Keratinocyte (primary cell): ENCODE data around the gene SLX4IP. TPM values are rescaled to one million over a fixed set of nuclear protein-coding genes. Genes with fewer than 3 reads are reported as not detected.

Source experiments
- DNase-seq: peaks from one replicate; pipeline ENCODE4 v3.0.0-alpha.2; 2011; ENCODE audit warnings: low read depth, missing footprints, low spot score
- FAIRE-seq: peaks from 2 replicates; lab custom pipeline; 2011; peaks lifted over from hg19 to GRCh38; lab: Jason Lieb, UNC
- H2AFZ ChIP-seq: 2 replicates; pipeline ENCODE4 v1.6.0; 2012; ENCODE audit warnings: low read length, control low read depth, inconsistent platforms; ENCODE audit not compliant: control insufficient read depth
- H3K27ac ChIP-seq: 2 replicates; pipeline ENCODE4 v1.5.1; 2011; ENCODE audit warnings: low read length; ENCODE audit not compliant: control insufficient read depth, insufficient read depth
- H3K27me3 ChIP-seq: 3 replicates; pipeline ENCODE4 v1.6.0; 2011; ENCODE audit warnings: low read length; ENCODE audit not compliant: control insufficient read depth, insufficient read depth; ENCODE audit errors: extremely low read depth
- H3K36me3 ChIP-seq, 2 experiments: 2 replicates in 1 of 2; 3 replicates in 1 of 2; pipeline ENCODE4 v1.5.1; 2011; ENCODE audit warnings: low read length in 2 of 2, mild to moderate bottlenecking in 1 of 2; ENCODE audit not compliant: control insufficient read depth in 2 of 2, insufficient read depth in 2 of 2; ENCODE audit errors: extremely low read depth in 1 of 2
- H3K4me1 ChIP-seq: 3 replicates; pipeline ENCODE4 v1.5.1; 2011; ENCODE audit warnings: low read length; ENCODE audit not compliant: control insufficient read depth, insufficient read depth; ENCODE audit errors: extremely low read depth
- H3K4me2 ChIP-seq: 3 replicates; pipeline ENCODE4 v1.6.0; 2011; ENCODE audit warnings: low read depth, low read length; ENCODE audit not compliant: control insufficient read depth, insufficient read depth; ENCODE audit errors: extremely low read depth
- H3K4me3 ChIP-seq, 3 experiments: fragments of 200-600 bp in 1 of 3; sonication (generic) in 1 of 3; 2 replicates in 2 of 3; 3 replicates in 1 of 3; pipeline ENCODE4 v1.5.1; 2011 to 2016; ENCODE audit warnings: low read length in 3 of 3, mild to moderate bottlenecking in 3 of 3, control low read depth in 2 of 3, inconsistent platforms in 1 of 3, low read depth in 1 of 3, mixed read lengths in 1 of 3, mixed run types in 1 of 3, moderate library complexity in 1 of 3; ENCODE audit not compliant: control insufficient read depth in 2 of 3, insufficient read depth in 2 of 3; ENCODE audit errors: extremely low read depth in 1 of 3
- H3K79me2 ChIP-seq: 2 replicates; pipeline ENCODE4 v1.6.0; 2012; ENCODE audit warnings: low read length; ENCODE audit not compliant: control insufficient read depth, insufficient read depth
- H3K9ac ChIP-seq: 3 replicates; pipeline ENCODE4 v1.6.0; 2011; ENCODE audit warnings: low read length; ENCODE audit not compliant: control insufficient read depth, insufficient read depth; ENCODE audit errors: extremely low read depth
- H3K9me1 ChIP-seq: 3 replicates; pipeline ENCODE4 v1.6.0; 2011; ENCODE audit warnings: low read length; ENCODE audit not compliant: control insufficient read depth, insufficient read depth; ENCODE audit errors: extremely low read depth
- H3K9me3 ChIP-seq: 2 replicates; pipeline ENCODE4 v1.5.1; 2012; ENCODE audit warnings: low read depth, low read length; ENCODE audit not compliant: control insufficient read depth
- H4K20me1 ChIP-seq: 3 replicates; pipeline ENCODE4 v1.6.0; 2011; ENCODE audit warnings: low read length; ENCODE audit not compliant: control insufficient read depth, insufficient read depth; ENCODE audit errors: extremely low read depth
- CTCF ChIP-seq, 3 experiments: IDR thresholded peaks in 1 of 3; conservative IDR thresholded peaks in 1 of 3; optimal IDR thresholded peaks in 1 of 3; 2 replicates in 2 of 3; 3 replicates in 1 of 3; pipeline versions ENCODE3 to v1.5.1; 2011; ENCODE audit warnings: low read length in 3 of 3, mild to moderate bottlenecking in 3 of 3, moderate library complexity in 2 of 3, control low read depth in 1 of 3, inconsistent platforms in 1 of 3; ENCODE audit not compliant: insufficient read depth in 2 of 3; ENCODE audit errors: extremely low read depth in 1 of 3
- EZH2 ChIP-seq: IDR thresholded peaks from one replicate; pipeline ENCODE4 v1.6.1; 2012; ENCODE audit warnings: inconsistent platforms, mild to moderate bottlenecking, low read length, moderate library complexity
- dilution Hi-C: fragments of 300-500 bp; cut with MboI; formaldehyde crosslinking; loops from one replicate; pipeline ENCODE4 v1.7.0; 2020; ENCODE audit warnings: low sequenced_read_pairs; ENCODE audit not compliant: extremely low pct_ligation_motif_present
- polyA plus RNA-seq, 5 experiments: library from polyadenylated mRNA; depleted of rRNA in 3 of 5; stranded (reverse) in 3 of 5; stranded (forward) in 1 of 5; unstranded in 1 of 5; fragments of >200 nt; gene quantifications; 1 replicate in 1 of 5; 2 replicates in 3 of 5; 3 replicates in 1 of 5; pipeline versions ENCODE4 v1.2.1 to v1.2.3, GENCODE V29; 2011 to 2012; ENCODE audit warnings: missing spikeins in 2 of 5, low read depth in 1 of 5, low replicate concordance in 1 of 5

Gene SLX4IP
- polyA plus RNA-seq, 1 donor (not counting 4 experiments of a cell fraction or from before 2014, with no cell fraction given) = 3.0 TPM

DNA sequence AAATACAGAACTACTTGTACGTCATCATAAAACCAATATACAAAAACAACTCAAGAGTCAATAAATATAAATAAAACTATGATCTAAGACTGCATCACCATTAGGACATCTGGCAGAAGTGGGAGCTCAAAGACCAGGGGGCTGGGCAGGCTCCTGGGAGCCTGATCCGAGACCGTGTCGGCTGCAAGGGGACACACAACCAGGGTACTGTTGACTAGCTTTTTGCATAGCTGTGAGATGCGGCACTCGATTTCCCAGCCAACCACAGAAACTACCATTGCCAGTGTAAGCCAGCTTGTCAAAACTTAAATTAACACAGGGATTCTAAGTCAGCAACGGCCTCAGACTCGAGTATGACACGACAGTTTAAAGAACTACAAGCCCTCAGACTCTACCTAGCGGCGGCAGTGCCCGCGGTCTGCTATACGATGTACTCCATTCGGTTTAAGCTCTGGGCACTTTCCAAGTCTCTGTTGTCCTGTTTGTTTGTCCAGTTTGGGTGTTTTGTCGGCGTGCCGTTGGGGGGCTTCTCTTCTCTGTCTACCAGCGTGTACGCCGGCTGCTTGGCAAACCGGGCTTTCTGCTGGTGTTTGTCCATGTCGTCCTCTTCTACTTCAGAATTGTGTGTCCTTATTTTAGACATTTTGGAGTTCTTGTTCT, 204.1 kb downstream of the SLX4IP start:
- H3K9me1 ChIP-seq = peaks cover 3% of the 10 kb centered on the region
- no peak overlapping the region for H3K4me3 ChIP-seq
- H3K36me3 ChIP-seq = peaks cover 42 to 63% of the 10 kb centered on the region in 2 experiments
- no peak for TF ChIP-seq CTCF (optimal IDR thresholded peaks at IDR 0.05 in 1 of 3, IDR thresholded peaks at IDR 0.05 in 1 of 3, conservative IDR thresholded peaks at IDR 0.05 in 1 of 3; ENCODE audit: extremely low read depth in 1 of 3, insufficient read depth in 2 of 3, low read length in 3 of 3)
- TF ChIP-seq EZH2 = no peak
- H3K27me3 ChIP-seq = no peaks in the 10 kb centered on the region
- dilution Hi-C loops = no loop called here
- peak overlapping the region; percentile 23 for H3K27ac ChIP-seq
- peaks cover 39% of the 10 kb centered on the region for H3K79me2 ChIP-seq
- no peak overlapping the region for H3K9ac ChIP-seq
- H4K20me1 ChIP-seq = peaks cover 17% of the 10 kb centered on the region
- no peaks in the 10 kb centered on the region for H3K9me3 ChIP-seq
- no peak for FAIRE-seq
- no peak for DNase-seq
- peaks cover 80% of the 10 kb centered on the region for H3K4me1 ChIP-seq
- H2AFZ ChIP-seq = no peak overlapping the region
- no peak overlapping the region for H3K4me2 ChIP-seq

- dilution Hi-C loops = no loop called here
- Histone ChIP-seq H3K27ac (peak overlapping the region; percentile 23), H3K36me3 (peaks cover 49 to 70% of the 10 kb centered on the region in 2 experiments), H3K27me3 (no peaks in the 10 kb centered on the region), H3K79me2 (peaks cover 46% of the 10 kb centered on the region), H2AFZ (no peak overlapping the region), H3K9me1 (peaks cover 3% of the 10 kb centered on the region), H3K9ac (no peak overlapping the region), H3K4me2 (no peak overlapping the region), H4K20me1 (peaks cover 17% of the 10 kb centered on the region), H3K9me3 (no peaks in the 10 kb centered on the region), H3K4me3 (no peak overlapping the region), H3K4me1 (peaks cover 76% of the 10 kb centered on the region)
- no peak for FAIRE-seq
- TF ChIP-seq EZH2 (no peak), CTCF (optimal IDR thresholded peaks at IDR 0.05 in 1 of 3, IDR thresholded peaks at IDR 0.05 in 1 of 3, conservative IDR thresholded peaks at IDR 0.05 in 1 of 3; ENCODE audit: extremely low read depth in 1 of 3, insufficient read depth in 2 of 3, low read length in 3 of 3) (no peak)
- DNase-seq = no peak
These were observed 204.8 kb downstream of the SLX4IP start for GRCh38 chr20:10639737-10640556.
